Measurements from ENCODE around the gene SETD2.

DNA sequence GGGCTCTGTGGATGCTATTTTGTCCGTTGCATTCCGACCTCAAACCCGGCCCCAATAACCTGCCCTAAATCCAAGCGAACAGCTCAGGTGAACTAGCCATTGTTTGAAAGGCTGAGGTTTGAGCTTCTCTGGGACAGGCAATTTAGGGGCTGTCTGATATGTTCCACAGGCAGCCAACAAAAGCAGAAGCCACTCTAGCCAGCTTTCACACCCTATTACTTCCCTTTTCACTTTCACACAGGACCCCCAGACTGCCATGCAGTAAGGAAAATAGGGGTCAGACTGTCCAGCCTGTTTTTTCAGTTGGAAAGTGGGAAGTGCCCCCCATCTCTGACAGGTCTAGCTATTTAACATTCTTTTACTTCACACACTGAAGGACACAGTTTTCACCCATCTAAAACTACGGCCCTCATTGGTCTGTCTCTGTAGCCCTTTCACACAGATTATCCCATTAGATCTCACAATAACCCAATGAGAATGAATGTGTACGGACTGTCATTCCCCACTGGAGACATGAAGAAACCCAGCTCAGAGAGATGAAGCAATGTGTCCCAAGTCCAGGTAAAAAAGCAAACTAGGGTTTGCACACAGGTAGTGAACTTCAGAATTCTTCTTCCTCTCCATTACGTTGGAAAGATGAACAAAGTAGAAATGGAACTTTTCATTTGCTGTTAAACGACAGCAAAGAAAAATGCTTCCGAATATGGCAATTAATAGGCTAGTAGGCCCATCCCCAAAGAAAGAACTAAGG lies 189.3 kb downstream of the SETD2 start:
- no peak for TF ChIP-seq TEAD4 (IDR thresholded peaks at IDR 0.05)
- no peak for TF ChIP-seq ZBTB7A (IDR thresholded peaks at IDR 0.05; ENCODE audit: low read depth)
- no peak for TF ChIP-seq TAF1 (IDR thresholded peaks at IDR 0.05; ENCODE audit: low read depth)
- TF ChIP-seq, protein P1, sequence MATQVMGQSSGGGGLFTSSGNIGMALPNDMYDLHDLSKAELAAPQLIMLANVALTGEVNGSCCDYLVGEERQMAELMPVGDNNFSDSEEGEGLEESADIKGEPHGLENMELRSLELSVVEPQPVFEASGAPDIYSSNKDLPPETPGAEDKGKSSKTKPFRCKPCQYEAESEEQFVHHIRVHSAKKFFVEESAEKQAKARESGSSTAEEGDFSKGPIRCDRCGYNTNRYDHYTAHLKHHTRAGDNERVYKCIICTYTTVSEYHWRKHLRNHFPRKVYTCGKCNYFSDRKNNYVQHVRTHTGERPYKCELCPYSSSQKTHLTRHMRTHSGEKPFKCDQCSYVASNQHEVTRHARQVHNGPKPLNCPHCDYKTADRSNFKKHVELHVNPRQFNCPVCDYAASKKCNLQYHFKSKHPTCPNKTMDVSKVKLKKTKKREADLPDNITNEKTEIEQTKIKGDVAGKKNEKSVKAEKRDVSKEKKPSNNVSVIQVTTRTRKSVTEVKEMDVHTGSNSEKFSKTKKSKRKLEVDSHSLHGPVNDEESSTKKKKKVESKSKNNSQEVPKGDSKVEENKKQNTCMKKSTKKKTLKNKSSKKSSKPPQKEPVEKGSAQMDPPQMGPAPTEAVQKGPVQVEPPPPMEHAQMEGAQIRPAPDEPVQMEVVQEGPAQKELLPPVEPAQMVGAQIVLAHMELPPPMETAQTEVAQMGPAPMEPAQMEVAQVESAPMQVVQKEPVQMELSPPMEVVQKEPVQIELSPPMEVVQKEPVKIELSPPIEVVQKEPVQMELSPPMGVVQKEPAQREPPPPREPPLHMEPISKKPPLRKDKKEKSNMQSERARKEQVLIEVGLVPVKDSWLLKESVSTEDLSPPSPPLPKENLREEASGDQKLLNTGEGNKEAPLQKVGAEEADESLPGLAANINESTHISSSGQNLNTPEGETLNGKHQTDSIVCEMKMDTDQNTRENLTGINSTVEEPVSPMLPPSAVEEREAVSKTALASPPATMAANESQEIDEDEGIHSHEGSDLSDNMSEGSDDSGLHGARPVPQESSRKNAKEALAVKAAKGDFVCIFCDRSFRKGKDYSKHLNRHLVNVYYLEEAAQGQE (IDR thresholded peaks at IDR 0.05; ENCODE audit: low read depth), result no peak
- no peak for TF ChIP-seq NFIC (IDR thresholded peaks at IDR 0.05)
- no peak for TF ChIP-seq CREB1 (IDR thresholded peaks at IDR 0.05; ENCODE audit: low read depth)
- TF ChIP-seq CEBPB (IDR thresholded peaks at IDR 0.05), result no peak
- TF ChIP-seq, protein P2, sequence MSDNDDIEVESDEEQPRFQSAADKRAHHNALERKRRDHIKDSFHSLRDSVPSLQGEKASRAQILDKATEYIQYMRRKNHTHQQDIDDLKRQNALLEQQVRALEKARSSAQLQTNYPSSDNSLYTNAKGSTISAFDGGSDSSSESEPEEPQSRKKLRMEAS (IDR thresholded peaks at IDR 0.05), result no peak
- TF ChIP-seq, protein P3, sequence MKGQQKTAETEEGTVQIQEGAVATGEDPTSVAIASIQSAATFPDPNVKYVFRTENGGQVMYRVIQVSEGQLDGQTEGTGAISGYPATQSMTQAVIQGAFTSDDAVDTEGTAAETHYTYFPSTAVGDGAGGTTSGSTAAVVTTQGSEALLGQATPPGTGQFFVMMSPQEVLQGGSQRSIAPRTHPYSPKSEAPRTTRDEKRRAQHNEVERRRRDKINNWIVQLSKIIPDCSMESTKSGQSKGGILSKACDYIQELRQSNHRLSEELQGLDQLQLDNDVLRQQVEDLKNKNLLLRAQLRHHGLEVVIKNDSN (IDR thresholded peaks at IDR 0.05), result no peak
- TF ChIP-seq EP300 (IDR thresholded peaks at IDR 0.05; ENCODE audit: borderline replicate concordance), result no peak
- no peak for TF ChIP-seq EGR1 (IDR thresholded peaks at IDR 0.05)
- no peak for TF ChIP-seq TCF12 (IDR thresholded peaks at IDR 0.05; ENCODE audit: low read depth)
